ENCODE data around the gene P2RY12. TPM values are rescaled to one million over a fixed set of nuclear protein-coding genes. Genes with fewer than 3 reads are reported as not detected.

P2RY12 gene
- total RNA-seq, 3 donors from 2014 or later = 0.32 to 3.4 (median 1.0) TPM

GRCh38 chr3:151372063-151372820, 12.3 kb downstream of the P2RY12 start:
- no peaks in the 10 kb centered on the region for H3K36me3 ChIP-seq (ENCODE audit: low read depth)
- intact Hi-C loops (cut with DNase I, micrococcal nuclease) = no loop called here
- no peak for ATAC-seq

GRCh38 chr3:151371526-151371925, 13.0 kb downstream of the P2RY12 start:
- intact Hi-C loops (cut with DNase I, micrococcal nuclease) = no loop called here
- no peaks in the 10 kb centered on the region for H3K9me3 ChIP-seq
- H3K4me1 ChIP-seq (ENCODE audit: low read depth) = no peaks in the 10 kb centered on the region
- no peak overlapping the region for H3K4me3 ChIP-seq
- DNase-seq (no peak), ATAC-seq (no peak)
- no peak for TF ChIP-seq CTCF (IDR thresholded peaks at IDR 0.05)
- no peaks in the 10 kb centered on the region for H3K36me3 ChIP-seq (ENCODE audit: low read depth)

More at GRCh38 chr3:151372063-151372820, 12.3 kb downstream of the P2RY12 start:
- no peak for DNase-seq
- Histone ChIP-seq H3K4me1 (ENCODE audit: low read depth) (no peaks in the 10 kb centered on the region), H3K9me3 (no peaks in the 10 kb centered on the region), H3K4me3 (no peak overlapping the region)
- no peak for TF ChIP-seq CTCF (IDR thresholded peaks at IDR 0.05)

DNA sequence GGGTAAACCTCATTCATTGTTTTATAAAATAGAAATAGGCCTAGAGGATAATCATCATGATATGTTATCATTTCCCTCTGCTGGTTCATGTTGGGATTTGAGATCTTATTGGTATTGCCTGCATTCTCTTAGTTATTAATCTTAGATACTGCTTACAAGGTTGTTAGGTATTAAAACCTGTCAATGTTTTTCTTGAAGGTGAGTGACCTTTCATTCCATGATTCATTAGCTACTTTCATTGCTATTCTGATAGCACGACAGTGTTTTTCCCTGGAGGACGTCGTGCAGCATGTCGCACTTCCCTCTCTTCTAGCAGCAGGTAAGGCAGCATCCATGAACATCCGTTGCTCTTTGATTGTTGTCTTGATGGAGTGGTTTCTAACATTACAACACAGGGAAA, 17.1 kb downstream of the P2RY12 start:
- H3K4me3 ChIP-seq = no peak overlapping the region
- H3K36me3 ChIP-seq (ENCODE audit: low read depth) = no peaks in the 10 kb centered on the region
- DNase-seq = no peak
- no peak for ATAC-seq
- no peak for TF ChIP-seq CTCF (IDR thresholded peaks at IDR 0.05)
- intact Hi-C loops (cut with DNase I, micrococcal nuclease) = no loop called here
- no peaks in the 10 kb centered on the region for H3K4me1 ChIP-seq (ENCODE audit: low read depth)
- no peaks in the 10 kb centered on the region for H3K9me3 ChIP-seq

DNA sequence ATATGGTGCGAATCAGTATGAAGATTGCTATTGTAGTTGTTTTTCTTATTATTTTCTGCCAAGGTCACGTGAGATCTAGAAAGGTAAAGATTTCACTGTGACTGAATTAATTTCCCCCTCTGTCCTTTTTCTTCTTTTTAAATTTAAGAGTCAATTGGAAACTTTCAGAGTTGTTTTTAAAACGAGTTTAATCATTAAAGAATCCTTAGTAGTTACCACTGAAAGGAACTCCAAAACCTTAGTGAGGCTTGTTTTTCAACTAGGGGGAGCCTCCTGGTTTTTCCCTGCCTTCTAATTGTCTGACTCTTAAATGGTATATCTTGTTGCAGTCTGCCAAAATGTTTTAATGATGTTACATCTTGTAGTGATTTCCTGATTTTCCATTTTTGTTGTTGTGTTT, 17.6 kb downstream of the P2RY12 start:
- ATAC-seq (no peak), DNase-seq (no peak)
- Histone ChIP-seq H3K4me1 (ENCODE audit: low read depth) (no peaks in the 10 kb centered on the region), H3K36me3 (ENCODE audit: low read depth) (no peaks in the 10 kb centered on the region), H3K9me3 (no peaks in the 10 kb centered on the region), H3K4me3 (no peak overlapping the region)
- TF ChIP-seq CTCF (IDR thresholded peaks at IDR 0.05) = no peak
- intact Hi-C loops (cut with DNase I, micrococcal nuclease) = no loop called here

DNA sequence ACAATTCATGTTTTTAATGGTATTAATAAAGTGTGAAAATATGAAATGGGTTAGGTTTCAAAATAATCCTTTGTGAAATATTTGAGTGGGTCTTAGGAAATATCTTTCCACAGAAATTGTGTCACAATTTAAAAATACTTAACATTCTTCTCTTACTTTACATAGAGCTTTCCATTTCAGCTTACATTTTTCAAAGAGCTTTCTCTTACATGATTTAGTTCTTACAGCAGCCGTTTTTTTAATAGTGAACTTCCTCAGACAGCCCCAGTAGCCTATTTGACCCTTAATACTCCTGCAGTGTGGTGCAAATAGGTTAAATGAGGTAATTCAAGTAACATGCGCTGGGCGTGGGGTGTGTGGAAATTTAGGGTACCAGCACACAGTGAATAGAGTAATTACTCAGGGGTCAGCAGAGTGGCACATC, 21.8 kb downstream of the P2RY12 start:
- ATAC-seq = no peak
- intact Hi-C loops (cut with DNase I, micrococcal nuclease) = no loop called here

More for the DNA sequence above, 21.8 kb downstream of the P2RY12 start:
- no peak for TF ChIP-seq CTCF (IDR thresholded peaks at IDR 0.05)
- Histone ChIP-seq H3K36me3 (ENCODE audit: low read depth) (no peaks in the 10 kb centered on the region), H3K4me1 (ENCODE audit: low read depth) (no peaks in the 10 kb centered on the region), H3K9me3 (no peaks in the 10 kb centered on the region), H3K4me3 (no peak overlapping the region)
- DNase-seq = no peak

All from mucosa of descending colon (tissue), 3 donors.